GM12865 (cell line): Measurements from ENCODE around the gene PNPLA7.

ENCODE experiments used
- DNase-seq: peaks from one replicate; pipeline ENCODE4 v3.0.0; 2010; ENCODE audit warnings: low read depth
- H3K4me3 ChIP-seq: 2 replicates; pipeline ENCODE4 v1.5.1; 2011; ENCODE audit warnings: mild to moderate bottlenecking, low read depth, low read length, control low read depth
- CTCF ChIP-seq: IDR thresholded peaks from 2 replicates; pipeline ENCODE4 v1.5.1; 2011; ENCODE audit warnings: low read length, control low read depth, low read depth, inconsistent platforms; ENCODE audit not compliant: insufficient read depth; ENCODE audit errors: missing control alignments

PNPLA7 gene

DNA sequence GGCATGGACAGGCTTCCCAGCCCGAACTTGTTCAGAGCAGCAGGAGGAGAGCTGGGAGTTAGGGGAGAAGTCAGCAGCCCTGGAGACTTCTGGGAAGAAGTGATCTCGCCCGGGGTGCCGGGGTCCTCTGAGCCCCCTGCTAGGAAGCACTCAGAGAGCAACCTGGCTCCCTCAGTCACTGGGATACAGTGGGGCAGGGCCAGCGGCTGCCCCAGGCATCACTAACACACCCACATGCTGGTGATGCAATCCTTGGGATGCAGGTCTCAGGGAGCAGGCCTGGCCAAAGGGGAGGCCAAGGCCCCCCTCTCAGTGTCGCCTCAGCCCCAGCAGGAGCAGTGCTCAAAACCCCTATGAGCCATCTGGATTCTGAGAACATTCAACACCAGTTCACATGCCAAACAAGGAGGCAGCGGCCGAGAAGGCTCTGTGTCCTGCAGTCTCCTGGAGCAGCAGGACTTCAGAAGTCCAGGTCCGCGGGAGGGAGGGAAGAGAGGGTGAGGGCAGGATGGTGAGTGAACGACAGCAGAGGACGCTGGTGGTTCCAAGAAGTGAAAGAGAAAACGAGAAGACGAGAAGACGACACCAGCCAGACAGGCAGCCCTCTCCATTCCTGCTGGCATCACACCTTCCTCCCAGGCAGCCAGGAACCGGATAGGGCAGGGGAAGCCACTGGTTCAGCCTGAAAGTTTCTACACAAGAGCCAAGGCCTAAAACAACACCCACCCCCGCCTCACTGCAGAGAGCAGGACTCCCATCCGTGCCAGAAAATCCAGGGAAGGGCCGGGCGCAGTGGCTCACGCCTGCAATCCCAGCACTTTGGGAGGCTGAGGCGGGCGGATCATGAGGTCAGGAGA, 2.3 kb downstream of the PNPLA7 start:
- TF ChIP-seq CTCF: no peak
- H3K4me3 ChIP-seq: no peak overlapping the region
- no peak for DNase-seq

- no peak for DNase-seq
- no peak for TF ChIP-seq CTCF
- H3K4me3 ChIP-seq: no peak overlapping the region
Measured at GRCh38 chr9:137545123-137545522, 5.1 kb downstream of the PNPLA7 start.

DNA sequence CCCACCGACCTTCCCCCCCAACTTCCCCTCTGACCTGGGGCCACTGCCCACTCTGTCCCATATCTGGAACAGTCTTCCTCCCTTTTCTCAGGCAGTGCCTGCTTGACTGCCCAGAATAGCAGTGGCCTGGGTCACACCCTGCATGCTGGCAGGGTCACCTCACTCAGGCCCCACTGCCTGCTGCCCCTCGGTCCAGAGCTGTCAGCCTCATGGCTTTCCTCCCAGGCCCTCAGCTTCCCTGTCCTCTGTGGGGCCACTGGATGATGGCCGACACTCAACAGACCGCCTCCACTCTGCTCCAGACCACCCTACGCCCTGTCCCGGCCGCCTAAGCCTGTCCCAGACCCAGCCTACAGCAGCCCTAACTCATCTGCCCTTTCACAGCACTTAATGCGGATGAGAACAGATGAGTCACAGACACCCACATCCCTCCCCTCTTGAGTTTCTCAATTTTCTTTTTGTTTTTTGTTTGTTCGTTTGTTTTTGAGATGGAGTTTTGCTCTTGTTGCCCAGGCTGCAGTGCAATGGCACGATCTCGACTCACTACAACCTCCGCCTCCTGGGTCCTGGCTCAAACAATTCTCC, 5.9 kb downstream of the PNPLA7 start:
- H3K4me3 ChIP-seq: no peak overlapping the region
- TF ChIP-seq CTCF: no peak
- DNase-seq: no peak

DNA sequence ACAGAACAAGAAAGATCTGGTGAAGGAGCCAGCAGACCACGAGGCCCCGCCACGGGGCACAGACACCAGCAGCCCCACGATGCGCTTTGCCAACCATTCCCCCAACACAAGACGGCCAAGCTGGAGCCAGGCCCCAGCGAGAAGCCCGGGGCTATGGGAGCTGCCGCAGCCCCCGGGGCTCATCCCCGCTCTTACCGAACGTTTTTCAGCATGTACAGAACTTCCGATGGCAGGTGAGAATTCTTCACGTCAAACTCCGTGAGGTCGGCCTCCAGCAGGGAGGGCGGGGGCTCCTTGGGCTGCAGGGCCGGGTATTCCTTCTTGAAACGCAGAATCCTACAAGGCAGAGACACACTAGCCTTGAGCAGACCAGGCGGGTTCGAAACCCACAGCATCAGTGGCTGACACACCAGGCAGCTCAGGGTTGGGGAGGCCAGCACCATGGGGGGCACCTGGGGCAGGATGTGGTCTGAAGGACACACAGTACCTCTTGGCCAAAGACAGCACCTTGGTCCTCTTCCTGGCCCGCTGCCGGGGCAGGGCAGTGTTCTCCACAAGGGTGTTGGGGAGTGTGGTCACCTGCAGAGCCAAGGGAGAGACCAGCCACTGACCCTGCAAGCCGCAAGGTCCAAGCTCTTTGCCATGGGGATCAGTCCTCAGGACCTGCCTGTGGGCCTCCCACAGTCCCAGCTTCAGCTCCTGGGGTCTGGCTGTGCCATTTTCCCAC, 6.8 kb downstream of the PNPLA7 start:
- DNase-seq: no peak
- no peak overlapping the region for H3K4me3 ChIP-seq
- TF ChIP-seq CTCF: no peak

DNA sequence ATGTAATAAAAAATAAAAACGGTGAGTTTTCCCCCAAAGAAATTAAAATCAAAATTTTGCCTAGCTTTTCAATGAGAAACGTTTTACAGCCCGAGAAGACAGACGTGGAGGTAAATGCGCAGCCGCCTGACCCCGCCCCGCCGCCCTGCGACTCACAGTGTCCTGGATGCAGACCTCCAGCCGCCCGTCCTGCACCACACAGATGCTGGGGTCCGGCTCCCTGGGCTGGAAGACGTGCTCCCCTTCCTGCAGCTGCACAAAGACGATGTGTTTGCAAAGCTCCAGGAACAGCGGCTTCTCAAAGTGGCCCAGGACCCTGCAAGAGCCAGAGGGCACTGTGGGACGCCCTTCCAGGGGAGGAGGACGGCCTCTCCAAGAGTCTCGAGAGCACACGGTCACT, 7.7 kb downstream of the PNPLA7 start:
- no peak for DNase-seq
- TF ChIP-seq CTCF: no peak
- H3K4me3 ChIP-seq: no peak overlapping the region

DNA sequence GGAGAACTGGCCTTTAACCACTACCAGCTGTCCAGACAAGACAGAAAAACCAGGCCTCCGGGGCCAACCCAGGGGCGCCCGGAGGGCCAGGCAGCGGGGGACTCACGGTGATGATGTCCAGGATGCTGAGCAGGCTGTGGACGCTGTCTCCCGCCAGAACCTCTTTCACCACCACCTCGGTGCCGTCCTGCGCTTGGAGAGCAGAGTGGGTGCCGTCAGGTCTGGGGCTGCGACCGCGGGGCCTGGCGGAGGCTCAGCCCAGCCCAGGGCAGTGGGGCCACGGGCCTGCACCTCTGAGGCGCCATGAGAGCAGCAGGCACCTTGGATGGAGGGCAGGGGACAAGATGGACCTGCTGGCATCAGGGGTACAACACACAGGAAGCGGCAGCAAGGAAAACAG, 9.7 kb downstream of the PNPLA7 start:
- no peak for TF ChIP-seq CTCF
- no peak overlapping the region for H3K4me3 ChIP-seq
- no peak for DNase-seq
